NCI-H82 (cell line): ENCODE data around the gene STK39.

Source experiments
- DNase-seq: peaks from one replicate; lab custom pipeline; 2025; lab: John Stamatoyannopoulos, UW

Gene STK39

GRCh38 chr2:168243061-168243460 is 4.3 kb downstream of the STK39 start:
- no peak for DNase-seq

DNA sequence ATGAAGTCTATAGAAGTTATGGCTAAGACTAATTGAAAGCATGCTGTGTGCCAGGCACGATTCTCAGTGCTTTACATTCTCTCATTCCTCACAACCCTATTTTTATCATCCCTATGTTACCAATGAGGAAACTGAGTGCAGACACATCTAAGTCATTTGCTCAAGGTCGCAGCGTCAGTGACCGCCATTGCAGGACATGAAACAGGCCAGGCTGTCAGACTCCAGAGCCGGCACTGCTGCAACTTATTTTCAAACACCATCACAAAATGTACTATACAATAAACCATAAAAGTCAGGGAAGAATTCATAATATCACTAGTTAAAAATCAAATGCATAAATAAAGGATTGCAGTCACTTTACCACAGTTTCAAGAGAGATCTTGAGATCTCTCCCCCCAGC is 5.6 kb downstream of the STK39 start:
- DNase-seq: no peak

DNA sequence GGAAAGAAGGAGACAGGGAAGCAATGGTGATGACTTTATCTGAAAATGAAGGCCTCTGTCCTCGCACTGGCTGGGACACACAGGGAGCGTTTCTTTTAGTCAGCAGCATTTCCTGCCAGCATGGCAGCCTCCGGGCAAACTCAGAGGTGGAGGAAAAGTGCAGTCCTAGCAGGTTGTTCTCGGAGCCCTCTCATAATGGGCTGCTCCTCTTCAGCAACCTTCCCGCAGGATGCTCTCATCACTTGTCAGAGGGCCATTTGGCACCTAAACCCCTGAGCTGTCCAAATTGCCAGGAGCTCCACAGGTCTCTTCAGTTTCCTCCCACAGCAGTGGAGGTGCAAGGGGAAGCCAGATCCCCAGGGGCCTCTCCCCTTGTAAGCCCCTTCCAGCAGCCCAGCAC is 6.2 kb downstream of the STK39 start:
- no peak for DNase-seq

DNA sequence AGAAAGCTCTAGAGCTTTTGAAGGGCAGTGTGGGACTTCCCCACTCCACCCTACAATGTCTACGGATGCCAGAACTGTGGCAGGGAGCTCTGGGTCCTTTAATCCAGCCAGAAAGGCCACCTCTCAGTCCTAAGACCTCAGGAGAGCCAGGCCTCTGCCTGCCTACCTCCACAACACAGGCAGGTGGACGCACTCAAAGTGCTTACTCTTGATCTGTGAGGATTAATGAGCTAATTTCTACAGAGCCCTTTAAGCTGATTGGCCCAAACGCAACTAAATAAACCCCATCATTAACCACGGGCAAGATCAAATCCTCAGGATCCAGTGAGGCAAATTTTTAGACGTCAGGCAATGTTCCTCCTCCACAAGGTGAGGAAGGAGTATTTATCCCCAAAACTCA is 8.1 kb downstream of the STK39 start:
- peak; percentile 95 for DNase-seq

DNA sequence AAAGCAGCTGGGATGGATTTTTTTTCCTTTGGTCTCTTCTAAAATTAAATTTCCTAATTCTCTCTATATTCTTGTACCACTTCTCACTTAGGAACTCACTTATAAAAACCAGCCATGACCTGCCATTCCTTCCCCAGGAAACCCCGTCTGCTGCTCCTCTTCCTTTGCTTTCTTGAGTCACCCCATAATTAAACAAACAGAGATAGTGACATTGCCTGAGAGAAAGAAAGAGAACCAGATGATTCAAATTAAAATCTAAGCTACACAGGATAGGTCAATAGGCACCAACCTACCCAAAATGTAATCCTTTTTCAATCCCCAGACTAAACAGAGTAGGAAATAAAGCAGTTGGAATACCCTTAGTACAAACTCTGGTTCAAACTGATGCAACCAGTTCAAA is 9.7 kb downstream of the STK39 start:
- DNase-seq: no peak

- no peak for DNase-seq
Observed at GRCh38 chr2:168234407-168235085, 12.8 kb downstream of the STK39 start.

GRCh38 chr2:168233726-168234406 is 13.5 kb downstream of the STK39 start:
- no peak for DNase-seq

DNA sequence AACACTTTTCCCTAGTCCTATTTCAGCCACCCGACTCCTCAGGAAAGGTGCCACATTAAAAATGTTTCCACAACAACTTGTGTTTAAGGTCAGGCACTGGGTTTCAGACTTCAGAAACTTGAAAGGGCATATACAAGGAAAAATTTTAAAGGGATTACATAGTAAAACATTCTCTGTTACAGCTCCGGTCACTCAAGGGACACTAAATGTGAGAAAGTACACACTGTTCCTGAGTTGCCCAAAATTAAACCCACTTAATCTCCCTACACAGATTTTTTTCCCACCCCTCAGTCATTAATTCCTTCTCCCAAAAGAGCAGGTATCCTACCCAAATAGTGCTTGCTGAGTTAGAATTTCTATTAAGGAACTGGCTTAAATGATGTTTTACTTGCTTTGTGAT is 14.2 kb downstream of the STK39 start:
- DNase-seq: no peak

DNA sequence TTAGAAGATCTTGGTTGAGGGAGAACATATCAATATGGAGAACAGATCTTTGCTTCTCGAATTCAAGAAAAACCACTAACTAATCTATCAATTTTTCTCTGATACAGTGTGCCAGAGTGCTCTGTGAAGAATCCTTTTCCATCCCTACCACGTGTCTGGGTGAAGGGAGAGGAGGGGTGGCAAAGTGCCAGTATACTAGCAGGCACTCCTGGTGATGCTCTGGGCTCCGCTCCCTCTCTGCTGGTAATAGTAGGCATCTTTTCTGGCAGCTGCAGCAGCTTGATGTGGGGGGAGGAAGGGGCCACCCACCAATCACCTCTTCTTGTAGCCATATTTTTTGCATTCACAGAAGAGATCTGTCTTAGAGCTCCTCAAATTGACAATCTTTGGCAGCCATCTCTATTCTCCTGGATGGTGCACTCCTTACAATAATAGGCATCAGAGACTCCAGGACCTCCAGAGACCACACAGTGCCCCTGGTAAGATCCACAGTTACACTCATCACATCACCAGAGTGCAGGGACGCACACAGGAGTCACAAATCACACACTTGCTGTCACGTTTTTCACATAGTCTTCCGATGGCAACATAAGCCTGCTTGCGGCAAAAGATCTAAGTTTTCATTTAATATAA is 15.7 kb downstream of the STK39 start:
- no peak for DNase-seq

DNA sequence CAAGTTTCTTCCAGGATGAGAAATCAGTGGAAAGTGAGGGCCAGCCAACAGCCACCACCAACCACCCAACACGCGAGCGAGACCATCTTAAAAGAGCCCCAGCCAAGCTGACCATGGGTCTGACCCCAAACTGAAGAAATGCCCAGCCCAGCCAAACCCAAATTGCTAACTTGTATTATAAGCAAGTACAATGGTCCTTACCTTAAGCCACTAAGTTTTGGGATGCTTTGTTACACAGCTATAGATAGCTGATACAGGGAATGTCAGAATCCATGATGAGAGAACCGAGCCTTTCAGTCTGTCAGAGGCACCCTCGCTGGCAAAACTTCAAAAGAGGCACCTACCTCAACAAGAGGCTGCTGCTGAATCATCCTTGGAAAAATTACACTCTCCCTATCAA is 17.0 kb downstream of the STK39 start:
- no peak for DNase-seq

- peak; percentile 56 for DNase-seq
Observed at GRCh38 chr2:168224346-168224745, 23.0 kb downstream of the STK39 start.

DNA sequence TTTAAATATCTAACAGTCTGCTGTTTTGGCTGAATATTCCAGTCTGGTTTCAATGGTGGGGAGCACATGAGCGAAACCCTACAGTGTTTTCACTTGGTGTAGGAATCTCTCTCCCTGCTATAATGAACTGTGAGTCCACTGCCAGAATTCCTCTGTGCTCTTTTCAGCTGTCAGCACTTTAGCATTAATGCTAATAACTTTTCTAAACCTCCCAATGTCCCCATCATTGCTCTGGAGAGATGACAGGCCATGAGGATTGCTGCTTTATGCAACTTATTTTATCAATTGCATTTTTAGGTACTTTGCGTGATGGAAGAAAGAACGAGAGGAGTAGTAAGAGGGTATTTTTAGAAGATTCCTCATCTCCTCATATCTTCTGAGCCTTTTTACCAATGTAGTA is 25.3 kb downstream of the STK39 start:
- DNase-seq: no peak

DNA sequence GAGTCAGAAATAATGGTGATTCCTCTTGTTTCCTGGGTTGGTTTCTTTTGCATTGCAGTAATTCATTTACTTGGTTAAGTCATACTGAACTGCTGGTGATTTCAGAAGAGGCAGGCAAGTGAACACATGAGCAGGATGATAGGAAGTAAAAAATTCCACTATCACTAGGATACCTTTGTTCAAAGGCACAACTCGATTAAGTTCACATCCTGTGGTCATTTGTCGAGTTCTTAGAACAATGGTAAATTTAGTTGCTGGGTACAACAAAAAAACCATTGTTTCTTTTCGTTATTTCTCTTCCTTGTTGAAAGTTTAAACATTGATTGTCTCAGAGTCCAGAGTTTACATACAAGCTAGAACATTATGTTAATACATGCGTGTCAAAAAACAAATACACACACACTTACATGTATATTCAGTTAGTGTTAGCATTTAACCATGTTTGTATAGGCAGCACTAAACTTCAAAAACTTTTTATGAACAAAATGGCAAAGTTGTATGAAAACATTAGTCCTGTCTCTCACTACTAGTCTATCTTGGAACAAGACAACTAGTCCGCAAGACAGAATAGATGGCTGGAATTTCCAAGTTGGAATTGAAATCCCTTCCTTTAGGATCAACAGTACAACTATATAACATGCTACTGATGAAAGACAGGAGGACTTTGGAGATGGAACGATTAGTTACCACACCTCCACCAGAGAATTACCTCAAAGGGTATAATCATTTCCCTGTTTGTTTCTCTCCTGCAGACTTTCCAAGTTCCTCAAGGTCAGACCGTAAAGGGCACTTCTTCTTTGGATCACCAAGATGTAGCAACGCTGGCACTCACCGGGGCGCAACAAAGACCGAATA is 26.2 kb downstream of the STK39 start:
- DNase-seq: no peak

DNA sequence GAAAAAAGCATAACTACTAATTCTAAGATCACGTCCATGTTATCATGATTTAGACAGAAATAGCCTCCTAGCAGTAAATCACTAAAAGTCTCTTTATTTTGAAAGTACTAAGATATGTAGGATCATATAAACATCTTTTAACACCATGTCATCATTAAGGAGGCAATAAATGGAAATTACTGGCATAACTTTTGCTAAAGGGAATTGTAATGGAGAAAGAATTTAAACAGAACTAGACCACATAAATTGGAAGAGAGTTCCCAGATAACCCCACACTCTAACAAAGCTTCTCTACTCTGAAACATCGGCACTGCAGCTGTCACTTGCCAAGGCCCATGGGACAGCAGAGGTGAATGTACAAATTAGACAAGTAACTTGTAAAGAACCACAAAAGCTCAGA is 29.5 kb downstream of the STK39 start:
- DNase-seq: no peak

DNA sequence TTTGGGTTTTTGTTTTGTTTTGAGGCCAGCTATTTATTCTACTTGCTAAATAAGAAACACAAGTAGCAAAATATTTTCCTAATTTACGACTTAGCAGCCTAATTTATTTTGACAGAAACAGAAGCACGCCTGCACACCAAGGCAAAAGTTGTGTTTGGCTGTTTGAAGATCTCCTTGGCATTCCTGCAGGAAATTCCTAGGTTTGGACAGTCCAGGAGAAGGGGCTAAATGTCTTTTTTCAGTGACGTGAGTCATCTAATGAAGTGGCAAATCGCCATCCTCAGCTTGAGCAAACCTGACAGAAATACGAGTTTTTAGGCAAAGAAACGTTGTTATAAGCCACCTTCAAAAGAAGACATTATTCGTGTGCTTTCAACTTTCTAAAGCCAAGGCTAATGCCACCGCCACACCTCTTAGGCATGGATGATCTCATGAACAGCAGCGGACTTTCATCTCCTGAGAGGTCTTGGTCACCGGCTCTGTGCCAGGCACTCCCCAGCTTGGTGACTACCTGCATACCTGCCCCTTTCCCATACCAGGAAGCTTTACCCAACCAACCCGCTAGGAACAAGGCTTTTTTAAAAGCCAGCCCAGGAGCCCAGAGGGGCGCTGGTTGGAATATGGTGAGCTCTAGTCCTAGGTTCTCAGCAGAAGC is 30.9 kb downstream of the STK39 start:
- no peak for DNase-seq

- no peak for DNase-seq
Observed at GRCh38 chr2:168215813-168216212, 31.6 kb downstream of the STK39 start.

GRCh38 chr2:168212866-168213265 is 34.5 kb downstream of the STK39 start:
- DNase-seq: no peak

DNA sequence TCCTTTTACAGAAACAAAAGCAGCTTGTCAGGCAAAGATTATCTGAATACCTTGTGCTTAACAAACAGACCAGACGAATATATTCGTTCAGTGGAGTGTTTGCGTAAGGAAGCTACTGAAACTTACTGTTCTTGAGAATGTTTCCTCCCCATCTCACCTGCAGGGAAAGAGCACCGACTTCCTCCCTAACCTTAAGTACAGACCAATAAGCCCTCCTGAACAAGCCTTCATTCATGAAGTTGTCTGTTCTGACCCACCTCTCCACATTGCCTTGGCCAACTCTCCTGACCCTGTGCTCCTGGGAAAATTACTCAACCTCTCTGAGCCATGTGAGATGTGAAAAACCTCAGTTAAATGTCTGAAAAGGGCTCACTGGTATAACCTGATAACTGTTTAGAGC is 35.2 kb downstream of the STK39 start:
- DNase-seq: no peak

DNA sequence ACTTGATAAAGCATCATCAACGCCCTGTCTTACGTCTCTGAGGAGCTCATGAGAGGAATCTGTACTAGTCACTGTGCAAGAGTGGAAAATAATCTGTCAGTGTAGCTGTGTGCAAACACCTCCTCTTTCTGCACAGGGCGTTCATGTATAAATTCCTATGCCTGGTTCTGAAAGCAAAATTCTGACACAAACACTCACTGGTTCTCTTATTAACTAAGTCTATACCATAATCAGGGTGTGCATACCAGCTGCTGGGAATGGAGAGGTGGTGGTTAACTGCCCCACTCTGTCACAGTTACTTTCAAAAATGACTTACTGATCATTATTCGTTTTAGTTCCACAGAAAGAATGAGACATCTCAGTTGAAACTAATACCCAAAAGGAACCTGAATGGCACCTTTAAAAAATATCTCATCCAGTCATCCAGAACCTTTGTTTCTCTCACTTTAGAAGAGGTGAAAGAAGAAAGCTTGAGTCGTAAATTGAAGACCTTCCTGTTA is 35.7 kb downstream of the STK39 start:
- no peak for DNase-seq

DNA sequence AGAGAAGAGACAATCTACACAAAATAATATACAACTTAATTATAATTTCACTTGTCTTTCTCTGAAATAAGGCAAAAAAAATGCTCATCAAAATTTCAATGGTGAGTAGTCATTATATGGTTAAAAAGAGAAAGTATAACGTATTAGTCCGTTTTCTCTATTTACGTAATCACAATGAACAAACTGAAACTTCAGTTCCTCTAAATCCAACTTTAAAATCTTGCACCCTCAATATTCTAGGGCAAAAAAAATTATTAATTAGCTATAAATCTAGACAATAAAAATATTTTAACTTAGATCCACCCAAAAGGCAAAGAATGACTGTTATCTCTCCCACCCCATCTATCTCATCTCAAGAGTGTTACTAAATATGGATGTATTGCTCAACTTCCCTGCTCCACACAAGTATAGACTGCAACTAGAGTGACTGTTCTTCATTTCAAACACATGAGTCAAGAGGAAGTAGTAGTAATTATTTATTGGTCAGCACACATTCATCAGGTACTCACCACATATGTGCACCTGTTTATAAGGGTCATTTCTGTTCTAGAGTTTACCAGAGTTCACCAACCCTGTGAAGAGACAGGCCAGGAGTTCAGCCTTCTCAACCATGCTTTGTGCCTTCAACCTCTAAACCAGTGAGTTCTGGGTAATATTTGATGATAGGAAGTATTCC is 36.4 kb downstream of the STK39 start:
- no peak for DNase-seq

DNA sequence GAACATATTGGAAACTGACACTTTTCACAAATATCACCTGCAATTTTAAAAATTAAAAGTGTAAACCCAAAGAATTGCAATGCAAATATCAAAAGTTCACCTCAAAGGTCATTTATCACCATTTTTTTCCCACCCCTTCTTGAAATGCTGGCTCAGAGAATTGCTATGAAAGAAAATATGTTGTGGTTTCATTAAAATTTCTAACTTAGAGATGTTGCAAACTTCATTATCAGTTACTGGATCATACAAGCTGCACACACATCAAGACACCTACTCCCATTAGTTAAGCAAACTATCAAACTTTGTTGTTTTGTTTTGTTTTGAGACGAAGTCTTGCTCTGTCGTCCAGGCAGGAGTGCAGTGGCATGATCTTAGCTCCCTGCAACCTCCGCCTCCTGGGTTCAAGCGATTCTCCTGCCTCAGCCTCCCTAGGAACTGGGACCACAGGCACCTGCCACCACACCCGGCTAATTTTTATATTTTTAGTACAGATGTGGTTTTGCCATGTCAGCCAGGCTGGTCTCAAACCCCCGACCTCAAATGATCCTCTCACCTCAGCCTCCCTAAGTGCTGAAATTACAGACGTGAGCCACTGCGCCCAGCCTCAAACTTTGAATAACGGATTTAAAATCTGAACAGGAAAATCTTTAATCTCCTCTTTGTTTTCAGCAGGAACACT is 37.0 kb downstream of the STK39 start:
- DNase-seq: no peak
